ENCODE results near the gene BAZ1B.

DNA sequence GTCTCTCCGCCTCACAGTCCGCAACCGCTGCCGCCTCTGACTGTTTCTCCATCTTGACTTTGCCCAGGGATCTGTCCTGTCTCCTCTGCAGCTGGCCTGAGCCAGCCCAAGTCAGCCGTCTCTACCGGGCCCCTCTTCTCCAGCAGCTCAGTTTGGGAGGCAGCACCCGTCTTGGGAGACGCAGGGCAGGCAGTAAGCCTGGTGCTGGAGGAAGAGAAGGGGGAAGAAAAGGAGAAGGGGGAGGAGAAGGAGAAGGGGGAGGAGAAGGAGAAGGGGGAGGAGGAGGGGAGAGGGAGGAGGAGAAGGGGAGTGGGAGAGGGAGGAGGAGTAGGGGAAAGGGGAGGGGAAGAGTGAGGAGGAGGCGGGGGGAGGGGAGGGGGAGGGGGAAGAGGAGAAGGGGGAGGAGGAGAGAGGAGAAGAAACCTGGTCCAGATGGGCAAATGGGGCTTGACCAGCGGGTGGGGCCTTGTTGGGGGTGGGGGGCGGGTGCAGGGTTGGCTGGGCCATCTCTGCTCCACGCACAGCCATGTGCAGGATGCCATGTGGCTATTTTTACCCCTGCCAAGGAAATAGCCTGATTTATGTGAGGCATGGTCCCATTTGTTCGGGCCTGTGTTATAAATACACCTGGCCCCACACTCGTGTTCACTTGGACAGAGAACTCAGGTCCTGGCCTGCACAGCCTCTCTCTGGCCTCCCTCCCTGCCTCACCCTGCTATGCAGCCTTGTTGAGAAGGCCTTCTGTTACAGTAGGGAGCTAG, 124.4 kb downstream of the BAZ1B start:
- TF ChIP-seq, protein P1, sequence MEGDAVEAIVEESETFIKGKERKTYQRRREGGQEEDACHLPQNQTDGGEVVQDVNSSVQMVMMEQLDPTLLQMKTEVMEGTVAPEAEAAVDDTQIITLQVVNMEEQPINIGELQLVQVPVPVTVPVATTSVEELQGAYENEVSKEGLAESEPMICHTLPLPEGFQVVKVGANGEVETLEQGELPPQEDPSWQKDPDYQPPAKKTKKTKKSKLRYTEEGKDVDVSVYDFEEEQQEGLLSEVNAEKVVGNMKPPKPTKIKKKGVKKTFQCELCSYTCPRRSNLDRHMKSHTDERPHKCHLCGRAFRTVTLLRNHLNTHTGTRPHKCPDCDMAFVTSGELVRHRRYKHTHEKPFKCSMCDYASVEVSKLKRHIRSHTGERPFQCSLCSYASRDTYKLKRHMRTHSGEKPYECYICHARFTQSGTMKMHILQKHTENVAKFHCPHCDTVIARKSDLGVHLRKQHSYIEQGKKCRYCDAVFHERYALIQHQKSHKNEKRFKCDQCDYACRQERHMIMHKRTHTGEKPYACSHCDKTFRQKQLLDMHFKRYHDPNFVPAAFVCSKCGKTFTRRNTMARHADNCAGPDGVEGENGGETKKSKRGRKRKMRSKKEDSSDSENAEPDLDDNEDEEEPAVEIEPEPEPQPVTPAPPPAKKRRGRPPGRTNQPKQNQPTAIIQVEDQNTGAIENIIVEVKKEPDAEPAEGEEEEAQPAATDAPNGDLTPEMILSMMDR (IDR thresholded peaks at IDR 0.05 in 2 of 3, conservative IDR thresholded peaks at IDR 0.05 in 1 of 3; ENCODE audit: insufficient read depth in 2 of 3, low read depth in 1 of 3, low read length in 3 of 3), result no peak
- TF ChIP-seq, protein P2, sequence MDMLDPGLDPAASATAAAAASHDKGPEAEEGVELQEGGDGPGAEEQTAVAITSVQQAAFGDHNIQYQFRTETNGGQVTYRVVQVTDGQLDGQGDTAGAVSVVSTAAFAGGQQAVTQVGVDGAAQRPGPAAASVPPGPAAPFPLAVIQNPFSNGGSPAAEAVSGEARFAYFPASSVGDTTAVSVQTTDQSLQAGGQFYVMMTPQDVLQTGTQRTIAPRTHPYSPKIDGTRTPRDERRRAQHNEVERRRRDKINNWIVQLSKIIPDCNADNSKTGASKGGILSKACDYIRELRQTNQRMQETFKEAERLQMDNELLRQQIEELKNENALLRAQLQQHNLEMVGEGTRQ (CRISPR knock-in tag; IDR thresholded peaks at IDR 0.05), result no peak
- no peak for TF ChIP-seq MTA3 (IDR thresholded peaks at IDR 0.05; ENCODE audit: borderline replicate concordance)
